K562 (cell line): ENCODE data around the gene DLX4. TPM values are rescaled to one million over a fixed set of nuclear protein-coding genes. Genes with fewer than 3 reads are reported as not detected.

Experiments used
- ATAC-seq: fragments of 200-7000 bp; cut with Tn5 transposase; 3 replicates; pipeline ENCODE4 v1.9.1; 2020; ENCODE audit warnings: moderate library complexity
- BruUV-seq: library from RNA; stranded (reverse); fragments of 400-500 nt; replicated peaks from 2 replicates; lab custom pipeline; 2021; lab: Mats Ljungman, UMichigan
- CTCF ChIA-PET: fragments of 300-600 bp; formaldehyde crosslinking; extraction: SDS; loops from one replicate; lab custom pipeline; 2021; ENCODE audit warnings: low intra/inter-chr PET ratio; lab: Yijun Ruan, JAX
- POLR2A ChIA-PET: fragments of 300-600, 350-650 bp; sonication (Branson Sonifier 250); formaldehyde crosslinking; extraction: SDS; loops from one replicate; lab custom pipeline; 2021; ENCODE audit warnings: antibody characterized with exemption, inconsistent platforms; lab: Yijun Ruan, JAX
- DNase-seq, 4 experiments: peaks; one replicate each; pipeline versions ENCODE4 v3.0.0 to v3.0.0-alpha.2; 2011 to 2018; ENCODE audit warnings: low spot score in 3 of 4, mixed read lengths in 3 of 4; ENCODE audit errors: extremely low read depth in 1 of 4
- FAIRE-seq: peaks from 2 replicates; lab custom pipeline; 2011; peaks lifted over from hg19 to GRCh38; lab: Jason Lieb, UNC
- H2AFZ ChIP-seq: 2 replicates; pipeline ENCODE4 v1.6.0; 2011; ENCODE audit warnings: low read depth, low read length, control low read depth, inconsistent platforms
- H3K27ac ChIP-seq: fragments of 200-600 bp; 3 replicates; pipeline ENCODE4 v1.8.0; 2011; ENCODE audit warnings: low read depth, mild to moderate bottlenecking, control low read depth, inconsistent platforms, low read length, moderate library complexity, mixed read lengths; ENCODE audit errors: extremely low read depth
- H3K27me3 ChIP-seq, 2 experiments: fragments of 300-600 bp in 1 of 2; 2 replicates in 1 of 2; 3 replicates in 1 of 2; pipeline versions ENCODE4 v1.6.0 to v1.8.0; 2011; ENCODE audit warnings: inconsistent platforms in 2 of 2, low read length in 2 of 2, mild to moderate bottlenecking in 1 of 2, mixed read lengths in 1 of 2, moderate library complexity in 1 of 2; ENCODE audit not compliant: control insufficient read depth in 2 of 2, insufficient read depth in 2 of 2
- H3K36me3 ChIP-seq: fragments of 300-600 bp; 3 replicates; pipeline ENCODE4 v1.8.0; 2011; ENCODE audit warnings: mild to moderate bottlenecking, low read length, inconsistent platforms; ENCODE audit not compliant: control insufficient read depth, insufficient read depth
- H3K4me1 ChIP-seq, 2 experiments: fragments of 200-600 bp in 1 of 2; replicated peaks in 1 of 2; 2 replicates in 1 of 2; 3 replicates in 1 of 2; pipeline versions ENCODE4 v1.5.1 to v1.8.0; 2011; ENCODE audit warnings: inconsistent platforms in 2 of 2, low read length in 2 of 2, mild to moderate bottlenecking in 1 of 2, mixed read lengths in 1 of 2, moderate library complexity in 1 of 2; ENCODE audit not compliant: control insufficient read depth in 2 of 2, insufficient read depth in 2 of 2
- H3K4me2 ChIP-seq: 2 replicates; pipeline ENCODE4 v1.6.1; 2011; ENCODE audit warnings: low read length, control low read depth, inconsistent platforms, mixed read lengths; ENCODE audit not compliant: insufficient read depth
- H3K4me3 ChIP-seq: fragments of 200-600 bp; sonication (generic), shearing (Covaris generic); 2 replicates; pipeline ENCODE4 v1.5.1; 2016; ENCODE audit warnings: control low read depth, inconsistent platforms
- H3K79me2 ChIP-seq: fragments of 200-600 bp; 3 replicates; pipeline ENCODE4 v1.8.0; 2011; ENCODE audit warnings: low read length, inconsistent platforms; ENCODE audit not compliant: control insufficient read depth, insufficient read depth
- H3K9ac ChIP-seq, 2 experiments: 2 replicates each; pipeline versions ENCODE4 v1.6.0 to v1.6.1; 2011; ENCODE audit warnings: low read depth in 2 of 2, low read length in 2 of 2, control low read depth in 1 of 2, inconsistent platforms in 1 of 2, mild to moderate bottlenecking in 1 of 2, mixed read lengths in 1 of 2; ENCODE audit not compliant: insufficient read depth in 1 of 2
- H3K9me1 ChIP-seq: one replicate; pipeline ENCODE4 v1.6.0; 2011; ENCODE audit warnings: inconsistent platforms, mild to moderate bottlenecking, low read length, moderate library complexity; ENCODE audit not compliant: control insufficient read depth, insufficient read depth
- H3K9me3 ChIP-seq: replicated peaks from 2 replicates; pipeline ENCODE4 v1.5.1; 2011; ENCODE audit warnings: low read depth, low read length, inconsistent platforms; ENCODE audit not compliant: control insufficient read depth, insufficient read depth
- H4K20me1 ChIP-seq: replicated peaks from 2 replicates; pipeline ENCODE4 v1.6.1; 2011; ENCODE audit warnings: low read length, inconsistent platforms, mixed read lengths; ENCODE audit not compliant: control insufficient read depth, insufficient read depth
- E2F6 ChIP-seq, 2 experiments: IDR thresholded peaks; 2 replicates each; pipeline ENCODE4 v1.6.1; 2011; ENCODE audit warnings: borderline replicate concordance in 1 of 2, control low read depth in 1 of 2, low read depth in 1 of 2, low read length in 1 of 2, mild to moderate bottlenecking in 1 of 2, mixed read lengths in 1 of 2, moderate library complexity in 1 of 2; ENCODE audit not compliant: insufficient read depth in 1 of 2, insufficient read length in 1 of 2, poor library complexity in 1 of 2, severe bottlenecking in 1 of 2; ENCODE audit errors: extremely low read depth in 1 of 2
- ELF1 ChIP-seq: fragments of 200-800 bp; sonication (Bioruptor generic); IDR thresholded peaks from 2 replicates; pipeline ENCODE4 v1.6.1; 2016; ENCODE audit warnings: missing genetic modification characterization, missing compliant biosample characterization
- GATA2 ChIP-seq: sonication (generic); formaldehyde crosslinking; IDR thresholded peaks from 2 replicates; pipeline ENCODE4 v1.4.0; 2020; ENCODE audit warnings: mild to moderate bottlenecking, missing genetic modification reagents
- MXI1 ChIP-seq: IDR thresholded peaks from 2 replicates; pipeline ENCODE4 v1.6.1; 2011; ENCODE audit warnings: low read depth, mild to moderate bottlenecking, improper control_type of control experiment, low read length
- NCOA1 ChIP-seq: fragments of 450-650 bp; IDR thresholded peaks from 2 replicates; pipeline ENCODE4 v1.6.1; 2016; ENCODE audit warnings: low read depth
- RBM25 ChIP-seq: fragments of 200-400 bp; formaldehyde crosslinking; IDR thresholded peaks from 2 replicates; pipeline ENCODE4 v1.6.1; 2018; ENCODE audit warnings: low read length, low read depth, moderate library complexity; ENCODE audit not compliant: severe bottlenecking
- SMAD4 ChIP-seq: fragments of 250-450 bp; sonication (Bioruptor Pico); conservative IDR thresholded peaks from 2 replicates; pipeline ENCODE4 v1.8.0; 2021; ENCODE audit warnings: inconsistent platforms, mild to moderate bottlenecking, moderate library complexity
- ZKSCAN3 ChIP-seq: fragments of 250-450 bp; sonication (Bioruptor Pico); IDR thresholded peaks from 2 replicates; pipeline ENCODE4 v1.4.0; 2020
- ZNF707 ChIP-seq: fragments of 250-450 bp; sonication (Bioruptor Pico); conservative IDR thresholded peaks from 2 replicates; pipeline ENCODE4 v1.8.0; 2022; ENCODE audit warnings: inconsistent platforms, mild to moderate bottlenecking, moderate library complexity
- ZNF766 ChIP-seq: fragments of 200-800 bp; sonication (Bioruptor generic); conservative IDR thresholded peaks from 2 replicates; pipeline ENCODE4 v1.6.1; 2016; ENCODE audit warnings: missing genetic modification characterization, missing compliant biosample characterization
- WGBS: fragments of 100-300 bp; shearing (Covaris generic); methylation state at CpG from one replicate; pipeline ENCODE4 v1.1.6; 2016; ENCODE audit warnings: low coverage, mixed read lengths; ENCODE audit not compliant: insufficient coverage; ENCODE audit errors: missing lambda C conversion rate; 5-methylcytosine and 5-hydroxymethylcytosine counted together
- in situ Hi-C: fragments of 300-500 bp; cut with MboI; formaldehyde crosslinking; loops from 4 replicates; pipeline ENCODE4 v1.15.0; 2018; ENCODE audit warnings: inconsistent platforms, mixed read lengths
- intact Hi-C: fragments of 100-400 bp; cut with micrococcal nuclease; formaldehyde crosslinking; loops from 2 replicates; pipeline ENCODE4 v1.14.2; 2022
- polyA plus RNA-seq, 8 experiments: library from polyadenylated mRNA; depleted of rRNA in 4 of 8; stranded (reverse) in 5 of 8; unstranded in 3 of 8; fragments of >200 nt; fragmentation: Nextera tagmentation in 2 of 8; fragmentation: Illumina TruSeq in 1 of 8; extraction: Ambion mirVana in 2 of 8; extraction: Trizol in 1 of 8; gene quantifications; 2 replicates each; pipeline versions ENCODE4 v1.2.1 to v1.2.3, GENCODE V29; 2011 to 2014; ENCODE audit warnings: inconsistent platforms in 1 of 8, missing spikeins in 1 of 8
- total RNA-seq, 7 experiments: library from RNA; depleted of rRNA in 6 of 7; stranded (reverse); fragments of >200 nt in 6 of 7; fragmentation: Illumina TruSeq in 2 of 7; extraction: Trizol in 2 of 7; gene quantifications; 2 replicates each; pipeline versions ENCODE4 v1.2.1 to v1.2.3, GENCODE V29; 2011 to 2021; ENCODE audit warnings: low replicate concordance in 1 of 7
- TF ChIP-seq, protein P1 (sequence below): fragments of 450-650 bp; formaldehyde crosslinking; IDR thresholded peaks from 2 replicates; pipeline ENCODE4 v1.4.0; 2020; ENCODE audit warnings: mild to moderate bottlenecking, moderate library complexity
- TF ChIP-seq, protein P2 (sequence below): sonication (generic); formaldehyde crosslinking; IDR thresholded peaks from 2 replicates; pipeline ENCODE4 v1.8.1; 2023; ENCODE audit warnings: mild to moderate bottlenecking, missing genetic modification reagents

DLX4 gene
- total and polyA plus RNA-seq, 9 of the 15 experiments (the other 6 are each of a cell fraction or from before 2014, with no cell fraction given): 0.15 to 2.2 (median 0.58) TPM

GRCh38 chr17:49941427-49941826 is 27.6 kb upstream of the DLX4 start:
- Histone ChIP-seq H3K36me3 (no peaks in the 10 kb centered on the region), H3K4me3 (no peak overlapping the region), H3K9ac (no peak overlapping the region), H3K4me2 (no peak overlapping the region), H3K9me3 (no peaks in the 10 kb centered on the region), H3K27me3 (peaks cover 42 to 73% of the 10 kb centered on the region in 2 experiments), H2AFZ (no peak overlapping the region), H3K79me2 (no peaks in the 10 kb centered on the region), H3K9me1 (no peaks in the 10 kb centered on the region), H3K4me1 (peaks cover 4 to 10% of the 10 kb centered on the region in 2 experiments; a peak in 4 of 5 replicates), H3K27ac (no peak overlapping the region)
- in situ Hi-C loops (no loop called here), intact Hi-C loops (no loop called here)
- no TSS peak for BruUV-seq
- 2% methylated on average over 9 of the region's 10 CpGs for WGBS
- CTCF ChIA-PET: no interaction called here
- FAIRE-seq: no peak
- no peak for ATAC-seq
- no peak for DNase-seq
- TF ChIP-seq, protein P1, sequence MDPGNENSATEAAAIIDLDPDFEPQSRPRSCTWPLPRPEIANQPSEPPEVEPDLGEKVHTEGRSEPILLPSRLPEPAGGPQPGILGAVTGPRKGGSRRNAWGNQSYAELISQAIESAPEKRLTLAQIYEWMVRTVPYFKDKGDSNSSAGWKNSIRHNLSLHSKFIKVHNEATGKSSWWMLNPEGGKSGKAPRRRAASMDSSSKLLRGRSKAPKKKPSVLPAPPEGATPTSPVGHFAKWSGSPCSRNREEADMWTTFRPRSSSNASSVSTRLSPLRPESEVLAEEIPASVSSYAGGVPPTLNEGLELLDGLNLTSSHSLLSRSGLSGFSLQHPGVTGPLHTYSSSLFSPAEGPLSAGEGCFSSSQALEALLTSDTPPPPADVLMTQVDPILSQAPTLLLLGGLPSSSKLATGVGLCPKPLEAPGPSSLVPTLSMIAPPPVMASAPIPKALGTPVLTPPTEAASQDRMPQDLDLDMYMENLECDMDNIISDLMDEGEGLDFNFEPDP (CRISPR knock-in tag): no peak
- TF ChIP-seq SMAD4 (CRISPR knock-in tag) (no peak), ZNF707 (CRISPR knock-in tag) (no peak)
- TF ChIP-seq, all 486 proteins: peak for 0
- POLR2A ChIA-PET: interaction anchor here (0.8 to 1.2 kb wide), 2 partner anchors 13 to 31 kb away, joined by 4 read pairs; no protein-coding TSS in a partner anchor
- 0 out of 2 replicates have a peak, but pooled peaks cover 14% of the 10 kb centered on the region for H4K20me1 ChIP-seq

DNA sequence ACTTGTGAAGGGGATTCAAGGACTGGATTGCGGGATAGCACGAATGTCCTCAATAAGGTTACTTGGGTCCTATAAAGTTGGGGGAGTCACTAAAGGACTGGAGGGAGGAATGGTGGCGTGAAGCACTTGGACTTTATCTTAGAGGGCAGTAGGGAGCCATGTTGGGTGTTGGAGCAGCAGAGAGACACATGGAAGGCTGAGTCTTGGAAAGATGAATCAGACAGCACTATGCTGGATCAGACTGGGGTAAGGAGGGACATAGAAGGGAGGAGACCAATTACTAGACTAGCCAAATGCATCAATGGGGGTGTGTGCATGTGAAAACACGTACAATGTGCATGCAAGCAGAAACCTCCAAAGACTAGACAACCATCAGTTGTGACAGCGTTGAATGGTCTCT is 26.0 kb upstream of the DLX4 start:
- DNase-seq (no peak), FAIRE-seq (no peak)
- WGBS: 2% methylated on average over 5 of the region's 5 CpGs
- no peak for TF ChIP-seq ELF1 (tag)
- no peak for TF ChIP-seq ZNF766
- no peak for TF ChIP-seq GATA2 (CRISPR knock-in tag)
- no peak for TF ChIP-seq NCOA1
- TF ChIP-seq ZKSCAN3 (CRISPR knock-in tag): no peak
- TF ChIP-seq, protein P2, sequence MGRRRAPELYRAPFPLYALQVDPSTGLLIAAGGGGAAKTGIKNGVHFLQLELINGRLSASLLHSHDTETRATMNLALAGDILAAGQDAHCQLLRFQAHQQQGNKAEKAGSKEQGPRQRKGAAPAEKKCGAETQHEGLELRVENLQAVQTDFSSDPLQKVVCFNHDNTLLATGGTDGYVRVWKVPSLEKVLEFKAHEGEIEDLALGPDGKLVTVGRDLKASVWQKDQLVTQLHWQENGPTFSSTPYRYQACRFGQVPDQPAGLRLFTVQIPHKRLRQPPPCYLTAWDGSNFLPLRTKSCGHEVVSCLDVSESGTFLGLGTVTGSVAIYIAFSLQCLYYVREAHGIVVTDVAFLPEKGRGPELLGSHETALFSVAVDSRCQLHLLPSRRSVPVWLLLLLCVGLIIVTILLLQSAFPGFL (CRISPR knock-in tag): no peak
- no peak for TF ChIP-seq MXI1
- TF ChIP-seq E2F6 (IDR thresholded peaks at IDR 0.05; ENCODE audit: borderline replicate concordance in 1 of 2, extremely low read depth in 1 of 2, insufficient read depth in 1 of 2, insufficient read length in 1 of 2, low read depth in 1 of 2, low read length in 1 of 2, poor library complexity in 1 of 2, severe bottlenecking in 1 of 2): no peak
- peak; percentile 28 for TF ChIP-seq RBM25

More for the DNA sequence above, 26.0 kb upstream of the DLX4 start:
- Histone ChIP-seq H3K27me3 (peaks cover 42 to 83% of the 10 kb centered on the region in 2 experiments), H3K27ac (no peak overlapping the region), H3K9me1 (no peaks in the 10 kb centered on the region), H3K36me3 (no peaks in the 10 kb centered on the region), H2AFZ (no peak overlapping the region), H3K9ac (no peak overlapping the region), H4K20me1 (0 out of 2 replicates have a peak, but pooled peaks cover 14% of the 10 kb centered on the region), H3K4me1 (peaks cover 4 to 10% of the 10 kb centered on the region in 2 experiments; a peak in 4 of 5 replicates), H3K79me2 (no peaks in the 10 kb centered on the region), H3K9me3 (no peaks in the 10 kb centered on the region), H3K4me3 (no peak overlapping the region), H3K4me2 (no peak overlapping the region)
- in situ Hi-C loops: no loop called here
- no peak for ATAC-seq
- ChIA-PET POLR2A (interaction anchor here (0.7 to 1.3 kb wide), 3 partner anchors 8 to 12 kb away, joined by 3 read pairs; no protein-coding TSS in a partner anchor), CTCF (no interaction called here)
- intact Hi-C loops: no loop called here
- no TSS peak for BruUV-seq
